ENCODE measurements around the gene TMF1.

Gene TMF1

GRCh38 chr3:69013253-69014021 lies 38.7 kb downstream of the TMF1 start, which contains the start of gene EOGT:
Gene EOGT, minus strand, starts transcription at chr3:69013684. Its CDS starts 3,838 bp downstream, at chr3:69009846.
- DNase-seq (ENCODE audit: low spot score): peak; percentile 87

GRCh38 chr3:69012800-69013252 lies 39.3 kb downstream of the TMF1 start:
- DNase-seq (ENCODE audit: low spot score): peak; percentile 53

- DNase-seq (ENCODE audit: low spot score): peak; percentile 60
Measured at GRCh38 chr3:69012100-69012799, 39.9 kb downstream of the TMF1 start.

GRCh38 chr3:69011096-69011730 lies 40.9 kb downstream of the TMF1 start:
- no peak for DNase-seq (ENCODE audit: low spot score)

- peak; percentile 83 for DNase-seq (ENCODE audit: low spot score)
Measured at GRCh38 chr3:69009559-69010410, 42.3 kb downstream of the TMF1 start.

GRCh38 chr3:69008980-69009379 lies 43.2 kb downstream of the TMF1 start:
- DNase-seq (ENCODE audit: low spot score): no peak

GRCh38 chr3:69005791-69006482 lies 46.2 kb downstream of the TMF1 start:
- DNase-seq (ENCODE audit: low spot score): no peak

GRCh38 chr3:69005071-69005790 lies 46.9 kb downstream of the TMF1 start:
- DNase-seq (ENCODE audit: low spot score): no peak

- DNase-seq (ENCODE audit: low spot score): no peak
Measured at GRCh38 chr3:69004138-69004537, 48.0 kb downstream of the TMF1 start.

GRCh38 chr3:68999605-69000004 lies 52.5 kb downstream of the TMF1 start:
- DNase-seq (ENCODE audit: low spot score): no peak

- DNase-seq (ENCODE audit: low spot score): no peak
Measured at GRCh38 chr3:68999158-68999557, 53.0 kb downstream of the TMF1 start.

GRCh38 chr3:68997887-68998286 lies 54.2 kb downstream of the TMF1 start:
- no peak for DNase-seq (ENCODE audit: low spot score)

GRCh38 chr3:68996356-68996995 lies 55.7 kb downstream of the TMF1 start:
- DNase-seq (ENCODE audit: low spot score): peak; percentile 14

- DNase-seq (ENCODE audit: low spot score): no peak
Measured at GRCh38 chr3:68988740-68989139, 63.4 kb downstream of the TMF1 start.

GRCh38 chr3:68987322-68987721 lies 64.8 kb downstream of the TMF1 start:
- no peak for DNase-seq (ENCODE audit: low spot score)

- no peak for DNase-seq (ENCODE audit: low spot score)
Measured at GRCh38 chr3:68986496-68987208, 65.5 kb downstream of the TMF1 start.

GRCh38 chr3:68985146-68985790 lies 66.9 kb downstream of the TMF1 start:
- DNase-seq (ENCODE audit: low spot score): no peak

- no peak for DNase-seq (ENCODE audit: low spot score)
Measured at GRCh38 chr3:68984011-68984530, 68.1 kb downstream of the TMF1 start.

All from AG08395 (cell line).